GM23248 (cell line): ENCODE measurements around the gene OSBPL6.

Source experiments
- EZH2 ChIP-seq: fragments of 200-600 bp; sonication (generic); IDR thresholded peaks from 2 replicates; pipeline ENCODE4 v1.6.1; 2018; ENCODE audit warnings: antibody characterized with exemption, mild to moderate bottlenecking; ENCODE audit not compliant: insufficient read depth, poor library complexity, severe bottlenecking
- EZH2phosphoT487 ChIP-seq: fragments of 200-600 bp; sonication (generic); IDR thresholded peaks from 2 replicates; pipeline ENCODE4 v1.6.1; 2018; ENCODE audit warnings: antibody characterized with exemption, moderate library complexity, mild to moderate bottlenecking, low read depth; ENCODE audit not compliant: insufficient read depth

- TF ChIP-seq EZH2phosphoT487, result no peak
- TF ChIP-seq EZH2, result no peak
Measured at GRCh38 chr2:178331474-178332432, 137.4 kb downstream of the OSBPL6 start.
